Sigmoid colon (tissue), 7 donors: ENCODE measurements around the gene PSME4. TPM values are rescaled to one million over a fixed set of nuclear protein-coding genes. Genes with fewer than 3 reads are reported as not detected.
"Not testable (repeated sequence)": the region's sequence is repeated elsewhere in the genome, so short reads cannot be mapped to it uniquely, and the experiment has no call there.

Experiments used
- DNase-seq: peaks from one replicate; pipeline ENCODE4 v3.0.0-alpha.2; 2019
- H3K27ac ChIP-seq, 4 donors: fragments of 200-600 bp; sonication (generic); one replicate each; pipeline ENCODE4 v1.5.1; 2016 to 2019; ENCODE audit warnings: mild to moderate bottlenecking in 1 of 4
- H3K27me3 ChIP-seq, 3 donors: fragments of 200-600 bp; sonication (generic); one replicate each; pipeline ENCODE4 v1.5.1; 2019; ENCODE audit warnings: mild to moderate bottlenecking in 1 of 3
- H3K36me3 ChIP-seq, 4 donors: fragments of 200-600 bp; sonication (generic); one replicate each; pipeline ENCODE4 v1.5.1; 2016 to 2019
- H3K4me1 ChIP-seq, 4 donors: fragments of 200-600 bp; sonication (generic); one replicate each; pipeline ENCODE4 v1.5.1; 2017 to 2019
- H3K4me3 ChIP-seq, 4 donors: fragments of 200-600 bp; sonication (generic); one replicate each; pipeline ENCODE4 v1.5.1; 2017 to 2019; ENCODE audit warnings: mild to moderate bottlenecking in 2 of 4, moderate library complexity in 1 of 4
- H3K9me3 ChIP-seq, 4 donors: fragments of 200-600 bp in 3 of 4; sonication (generic) in 3 of 4; one replicate each; pipeline versions ENCODE4 v1.5.1 to v1.6.1; 2013 to 2019
- CTCF ChIP-seq, 4 experiments: fragments of 450-650 bp in 3 of 4; fragments of 200-600 bp in 1 of 4; IDR thresholded peaks; one replicate each; pipeline ENCODE4 v1.5.1; 2016 to 2019; ENCODE audit warnings: antibody characterized with exemption in 4 of 4, mild to moderate bottlenecking in 3 of 4, moderate library complexity in 2 of 4
- EP300 ChIP-seq, 4 donors: sonication (generic); formaldehyde crosslinking; IDR thresholded peaks; one replicate each; pipeline ENCODE4 v1.6.1; 2017; ENCODE audit warnings: antibody characterized with exemption in 4 of 4
- POLR2A ChIP-seq, 2 donors: fragments of 450-650 bp; IDR thresholded peaks; one replicate each; pipeline ENCODE4 v1.6.1; 2016; ENCODE audit warnings: antibody characterized with exemption in 2 of 2, mild to moderate bottlenecking in 2 of 2, moderate library complexity in 2 of 2
- POLR2AphosphoS5 ChIP-seq, 4 donors: sonication (generic); formaldehyde crosslinking; IDR thresholded peaks; one replicate each; pipeline ENCODE4 v1.6.1; 2017; ENCODE audit warnings: antibody characterized with exemption in 4 of 4
- WGBS, 2 donors: extraction: QIAGEN DNeasy Blood & Tissue Kit; methylation state at CpG; one replicate each; pipeline ENCODE4 v1.1.7; 2013; 5-methylcytosine and 5-hydroxymethylcytosine counted together
- intact Hi-C: fragments of 100-400 bp; cut with DNase I; formaldehyde crosslinking; loops from one replicate; pipeline ENCODE4 v1.15.1; 2023
- polyA plus RNA-seq, 3 donors: library from polyadenylated mRNA; stranded (reverse); fragments of 200-250 nt; gene quantifications; one replicate each; pipeline ENCODE4 v1.2.3, GENCODE V29; 2013
- total RNA-seq, 4 donors: library from RNA; depleted of rRNA; stranded (reverse); fragments of >200 nt; gene quantifications; one replicate each; pipeline ENCODE4 v1.1.0, GENCODE V29; 2016
- donor health status: healthy with polysubstance abuse.
- donor health status: Bipolar disorder and iron deficiency.
- donor health status: healthy.

The PSME4 gene
- total and polyA plus RNA-seq, 7 donors, result 15.0 to 79.8 (median 47.8) TPM

GRCh38 chr2:53840580-53840979, 130.2 kb downstream of the PSME4 start:
- H3K4me1 ChIP-seq, result no peaks in the 10 kb centered on the region
- no peak for DNase-seq
- no peak overlapping the region for H3K27ac ChIP-seq
- intact Hi-C loops, result no loop called here
- 65 to 71% methylated on average over 1 of the region's 1 CpG for WGBS, 2 donors
- H3K4me3 ChIP-seq, result no peak overlapping the region
- H3K36me3 ChIP-seq, result peaks cover 0 to 4% (median 0%) of the 10 kb centered on the region in 4 donors
- no peaks in the 10 kb centered on the region for H3K27me3 ChIP-seq
- no peaks in the 10 kb centered on the region for H3K9me3 ChIP-seq
- no peak for TF ChIP-seq POLR2A (IDR thresholded peaks at IDR 0.05)
- no peak for TF ChIP-seq CTCF (IDR thresholded peaks at IDR 0.05)
- no peak for TF ChIP-seq EP300 (IDR thresholded peaks at IDR 0.05)
- TF ChIP-seq POLR2AphosphoS5 (IDR thresholded peaks at IDR 0.05), result no peak

GRCh38 chr2:53829980-53830290, 140.9 kb downstream of the PSME4 start:
- WGBS, 2 donors, result 82 to 95% methylated on average over 4 of the region's 4 CpGs
- intact Hi-C loops, H3K27me3 ChIP-seq, H3K36me3 ChIP-seq, H3K4me3 ChIP-seq, H3K27ac ChIP-seq, H3K9me3 ChIP-seq, H3K4me1 ChIP-seq, DNase-seq: not testable (repeated sequence)

GRCh38 chr2:53829273-53829979, 141.4 kb downstream of the PSME4 start:
- no peak for DNase-seq
- H3K27me3 ChIP-seq, result no peaks in the 10 kb centered on the region
- H3K4me1 ChIP-seq, result no peaks in the 10 kb centered on the region
- no peak overlapping the region for H3K27ac ChIP-seq
- H3K4me3 ChIP-seq, result no peak overlapping the region
- peaks cover 0 to 6% (median 3%) of the 10 kb centered on the region in 4 donors for H3K36me3 ChIP-seq
- WGBS, 2 donors, result 90% methylated on average over 11 of the region's 11 CpGs
- TF ChIP-seq CTCF (IDR thresholded peaks at IDR 0.05) (no peak), EP300 (IDR thresholded peaks at IDR 0.05) (no peak), POLR2A (IDR thresholded peaks at IDR 0.05) (no peak)
- intact Hi-C loops, result no loop called here
- peaks cover 0 to 5% (median 0%) of the 10 kb centered on the region in 4 donors for H3K9me3 ChIP-seq

GRCh38 chr2:53828331-53828730, 142.5 kb downstream of the PSME4 start:
- DNase-seq, result no peak
- no peaks in the 10 kb centered on the region for H3K4me1 ChIP-seq
- H3K27ac ChIP-seq, result no peak overlapping the region
- H3K36me3 ChIP-seq, result peaks cover 0 to 6% (median 3%) of the 10 kb centered on the region in 4 donors
- 96 to 97% methylated on average over 4 of the region's 4 CpGs for WGBS, 2 donors
- TF ChIP-seq CTCF (IDR thresholded peaks at IDR 0.05) (no peak), POLR2A (IDR thresholded peaks at IDR 0.05) (no peak), POLR2AphosphoS5 (IDR thresholded peaks at IDR 0.05) (no peak), EP300 (IDR thresholded peaks at IDR 0.05) (no peak)
- H3K9me3 ChIP-seq, result peaks cover 0 to 5% (median 0%) of the 10 kb centered on the region in 4 donors
- intact Hi-C loops, result no loop called here
- no peaks in the 10 kb centered on the region for H3K27me3 ChIP-seq
- no peak overlapping the region for H3K4me3 ChIP-seq

GRCh38 chr2:53827398-53828175, 143.2 kb downstream of the PSME4 start:
- TF ChIP-seq POLR2AphosphoS5 (IDR thresholded peaks at IDR 0.05), result no peak
- TF ChIP-seq EP300 (IDR thresholded peaks at IDR 0.05), result no peak
- TF ChIP-seq POLR2A (IDR thresholded peaks at IDR 0.05), result no peak
- TF ChIP-seq CTCF (IDR thresholded peaks at IDR 0.05), result no peak
- H3K4me3 ChIP-seq, result no peak overlapping the region
- no peaks in the 10 kb centered on the region for H3K4me1 ChIP-seq
- H3K27me3 ChIP-seq, result no peaks in the 10 kb centered on the region
- intact Hi-C loops, result no loop called here
- no peak for DNase-seq
- H3K9me3 ChIP-seq, result peaks cover 0 to 5% (median 0%) of the 10 kb centered on the region in 4 donors
- H3K36me3 ChIP-seq, result peaks cover 0 to 6% (median 3%) of the 10 kb centered on the region in 4 donors
- H3K27ac ChIP-seq, result peak overlapping the region in 1 of 4 donors; percentile 55
- WGBS, 2 donors, result 94 to 95% methylated on average over 3 of the region's 3 CpGs
